Lung (tissue), 12 donors: ENCODE results near the gene JPH3. TPM values are rescaled to one million over a fixed set of nuclear protein-coding genes. Genes with fewer than 3 reads are reported as not detected.

Experiments
- ATAC-seq: fragments of 200-7000 bp; cut with Tn5 transposase; one replicate; pipeline ENCODE4 v1.9.1; 2020; ENCODE audit warnings: moderate number of reproducible peaks; ENCODE audit not compliant: insufficient read depth, low FRiP score
- DNase-seq, 3 donors: peaks; one replicate each; pipeline ENCODE4 v3.0.0-alpha.2; 2013 to 2017
- H3K27ac ChIP-seq, 2 donors: one replicate each; pipeline ENCODE4 v1.5.1; 2013; ENCODE audit warnings: mild to moderate bottlenecking in 2 of 2, moderate library complexity in 2 of 2, control low read depth in 1 of 2, inconsistent platforms in 1 of 2, low read depth in 1 of 2, low read length in 1 of 2
- H3K27me3 ChIP-seq, 3 donors: one replicate each; pipeline ENCODE4 v1.5.1; 2013; ENCODE audit warnings: low read length in 2 of 3; ENCODE audit not compliant: control insufficient read depth in 3 of 3, insufficient read depth in 3 of 3
- H3K36me3 ChIP-seq, 4 donors: one replicate each; pipeline ENCODE4 v1.5.1; 2013; ENCODE audit warnings: low read length in 4 of 4, mild to moderate bottlenecking in 1 of 4, moderate library complexity in 1 of 4; ENCODE audit not compliant: control insufficient read depth in 4 of 4, insufficient read depth in 4 of 4
- H3K4me1 ChIP-seq, 5 donors: one replicate each; pipeline ENCODE4 v1.5.1; 2013; ENCODE audit warnings: low read length in 5 of 5, mild to moderate bottlenecking in 2 of 5, moderate library complexity in 1 of 5; ENCODE audit not compliant: control insufficient read depth in 5 of 5, insufficient read depth in 5 of 5
- H3K4me3 ChIP-seq: one replicate; pipeline ENCODE4 v1.5.1; 2013; ENCODE audit warnings: mild to moderate bottlenecking, control low read depth, moderate library complexity
- H3K9ac ChIP-seq, 2 donors: one replicate each; pipeline ENCODE4 v1.5.1; 2013; ENCODE audit warnings: low read length in 2 of 2, control low read depth in 1 of 2; ENCODE audit not compliant: insufficient read depth in 1 of 2
- H3K9me3 ChIP-seq, 4 donors: one replicate each; pipeline ENCODE4 v1.5.1; 2013; ENCODE audit warnings: low read length in 3 of 4, mild to moderate bottlenecking in 1 of 4, moderate library complexity in 1 of 4; ENCODE audit not compliant: control insufficient read depth in 4 of 4, insufficient read depth in 3 of 4
- CTCF ChIP-seq: IDR thresholded peaks from 2 replicates; pipeline ENCODE4 v1.5.1; 2012; ENCODE audit warnings: mild to moderate bottlenecking; ENCODE audit errors: control extremely low read depth, extremely low read depth
- WGBS, 2 donors: extraction: QIAGEN DNeasy Blood & Tissue Kit; methylation state at CpG; one replicate each; pipeline ENCODE4 v1.1.7; 2013; 5-methylcytosine and 5-hydroxymethylcytosine counted together
- polyA plus RNA-seq, 2 donors: library from polyadenylated mRNA; stranded (reverse); fragments of 200-250 nt; gene quantifications; one replicate each; pipeline ENCODE4 v1.2.1, GENCODE V29; 2013
- total RNA-seq, 2 donors: library from RNA; depleted of rRNA in 1 of 2; stranded (reverse); fragments of >200 nt in 1 of 2; gene quantifications; one replicate each; pipeline ENCODE4 v1.2.1, GENCODE V29; 2014 to 2021
- donor health status: control.
- donor health status: control.
- donor health status: Bipolar disorder and iron deficiency.
- donor health status: healthy.
- donor health status: DM: yes; HTN: yes; CAD: no.

JPH3 gene
- total and polyA plus RNA-seq, 4 donors = 0.04 to 0.68 (median 0.13) TPM

- Histone ChIP-seq H3K27me3 (no peaks in the 10 kb centered on the region), H3K9ac (no peak overlapping the region), H3K9me3 (no peaks in the 10 kb centered on the region), H3K36me3 (peaks cover 0 to 36% (median 4%) of the 10 kb centered on the region in 4 donors), H3K4me3 (no peak overlapping the region), H3K4me1 (peaks cover 0 to 12% (median 5%) of the 10 kb centered on the region in 5 donors), H3K27ac (no peak overlapping the region)
- 98% methylated on average over 24 of the region's 24 CpGs for WGBS, 2 donors
- no peak for ATAC-seq
- DNase-seq = no peak
- no peak for TF ChIP-seq CTCF
Observed at GRCh38 chr16:87720446-87720845, 118.1 kb downstream of the JPH3 start.

GRCh38 chr16:87721622-87722585, 119.6 kb downstream of the JPH3 start:
- Histone ChIP-seq H3K36me3 (peaks cover 0 to 32% (median 1%) of the 10 kb centered on the region in 4 donors), H3K27me3 (no peaks in the 10 kb centered on the region), H3K27ac (no peak overlapping the region), H3K9ac (no peak overlapping the region), H3K4me1 (peaks cover 0 to 12% (median 5%) of the 10 kb centered on the region in 5 donors), H3K9me3 (no peaks in the 10 kb centered on the region), H3K4me3 (no peak overlapping the region)
- no peak for DNase-seq
- no peak for TF ChIP-seq CTCF
- ATAC-seq = no peak
- 90 to 94% methylated on average over 33 of the region's 33 CpGs for WGBS, 2 donors

- Histone ChIP-seq H3K4me1 (peaks cover 0 to 12% (median 5%) of the 10 kb centered on the region in 5 donors), H3K36me3 (peaks cover 0 to 36% (median 2%) of the 10 kb centered on the region in 4 donors), H3K27ac (no peak overlapping the region), H3K27me3 (no peaks in the 10 kb centered on the region), H3K9ac (no peak overlapping the region), H3K9me3 (no peaks in the 10 kb centered on the region), H3K4me3 (no peak overlapping the region)
- DNase-seq (no peak), ATAC-seq (no peak)
- WGBS, 2 donors = 95 to 98% methylated on average over 18 to 19 of the region's 19 CpGs
- no peak for TF ChIP-seq CTCF
Observed at GRCh38 chr16:87722590-87723225, 120.4 kb downstream of the JPH3 start.
